ENCODE data around the gene PLCD1. TPM values are rescaled to one million over a fixed set of nuclear protein-coding genes. Genes with fewer than 3 reads are reported as not detected.

PLCD1 gene
- total and polyA plus RNA-seq, 2 of the 8 experiments (the other 6 are each of a cell fraction or from before 2014, with no cell fraction given), result 15.3 to 19.2 TPM

DNA sequence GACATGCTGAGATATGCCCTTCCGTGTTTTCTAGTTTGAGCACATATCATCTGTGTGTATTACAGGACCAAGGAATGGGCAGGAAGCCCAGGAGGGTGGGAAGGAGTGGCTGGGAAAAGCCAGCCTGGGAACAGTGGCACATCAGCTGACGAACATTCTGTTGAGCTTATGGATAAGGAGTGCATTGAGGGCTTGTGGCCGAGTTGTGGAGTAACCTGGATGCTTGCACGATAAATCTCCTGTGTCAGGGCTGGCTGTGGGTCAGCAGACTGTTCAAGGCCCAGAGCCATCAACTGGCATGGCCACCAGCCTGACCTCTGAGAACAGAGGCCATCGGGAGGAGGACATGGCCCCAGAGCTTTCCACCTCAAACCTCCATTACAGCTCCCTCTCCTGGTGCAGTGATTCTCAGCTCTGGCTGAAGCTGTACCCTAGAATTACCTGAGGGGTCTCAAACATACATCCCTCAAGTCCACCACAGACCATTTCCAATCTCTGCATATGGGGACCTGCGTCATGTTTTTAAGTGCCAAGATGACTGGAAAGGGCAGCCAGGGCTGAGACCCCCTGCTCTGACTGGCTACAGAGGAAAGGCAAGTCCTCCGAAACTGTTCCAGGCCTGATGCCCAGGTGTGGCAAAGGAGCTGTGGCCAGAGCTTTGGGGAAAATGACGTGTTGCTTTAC is 43.7 kb downstream of the PLCD1 start (continued):
- TF ChIP-seq, protein P1, sequence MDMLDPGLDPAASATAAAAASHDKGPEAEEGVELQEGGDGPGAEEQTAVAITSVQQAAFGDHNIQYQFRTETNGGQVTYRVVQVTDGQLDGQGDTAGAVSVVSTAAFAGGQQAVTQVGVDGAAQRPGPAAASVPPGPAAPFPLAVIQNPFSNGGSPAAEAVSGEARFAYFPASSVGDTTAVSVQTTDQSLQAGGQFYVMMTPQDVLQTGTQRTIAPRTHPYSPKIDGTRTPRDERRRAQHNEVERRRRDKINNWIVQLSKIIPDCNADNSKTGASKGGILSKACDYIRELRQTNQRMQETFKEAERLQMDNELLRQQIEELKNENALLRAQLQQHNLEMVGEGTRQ (IDR thresholded peaks at IDR 0.05; ENCODE audit: low read length), result no peak
- TF ChIP-seq RAD21 (IDR thresholded peaks at IDR 0.05 in 1 of 2, conservative IDR thresholded peaks at IDR 0.05 in 1 of 2; ENCODE audit: low read depth in 2 of 2, low read length in 2 of 2) (peak; percentile 11 to 34; a peak in 2 of 4 replicates), SRF (IDR thresholded peaks at IDR 0.05; ENCODE audit: low read depth, low read length) (no peak), GTF2F1 (IDR thresholded peaks at IDR 0.05; ENCODE audit: borderline replicate concordance, low read depth, low read length) (no peak), TAF1 (IDR thresholded peaks at IDR 0.05; ENCODE audit: low read depth, low read length) (no peak), YY1 (IDR thresholded peaks at IDR 0.05; ENCODE audit: low read depth, low read length) (peak; percentile 25; the same call in 1 of the 2 replicates), NANOG (IDR thresholded peaks at IDR 0.05; ENCODE audit: insufficient read depth, low read depth, low read length, poor library complexity, severe bottlenecking) (no peak), EGR1 (IDR thresholded peaks at IDR 0.05; ENCODE audit: borderline replicate concordance, low read depth, low read length) (no peak), BACH1 (IDR thresholded peaks at IDR 0.05; ENCODE audit: low read length) (no peak), SP1 (IDR thresholded peaks at IDR 0.05; ENCODE audit: low read depth, low read length) (no peak)
